ENCODE data around the gene HDAC4. TPM values are rescaled to one million over a fixed set of nuclear protein-coding genes. Genes with fewer than 3 reads are reported as not detected.

Gene HDAC4
- total and polyA plus RNA-seq, 10 of the 15 experiments (the other 5 are each of a cell fraction or from before 2014, with no cell fraction given): 0.22 to 15.7 (median 4.8) TPM

DNA sequence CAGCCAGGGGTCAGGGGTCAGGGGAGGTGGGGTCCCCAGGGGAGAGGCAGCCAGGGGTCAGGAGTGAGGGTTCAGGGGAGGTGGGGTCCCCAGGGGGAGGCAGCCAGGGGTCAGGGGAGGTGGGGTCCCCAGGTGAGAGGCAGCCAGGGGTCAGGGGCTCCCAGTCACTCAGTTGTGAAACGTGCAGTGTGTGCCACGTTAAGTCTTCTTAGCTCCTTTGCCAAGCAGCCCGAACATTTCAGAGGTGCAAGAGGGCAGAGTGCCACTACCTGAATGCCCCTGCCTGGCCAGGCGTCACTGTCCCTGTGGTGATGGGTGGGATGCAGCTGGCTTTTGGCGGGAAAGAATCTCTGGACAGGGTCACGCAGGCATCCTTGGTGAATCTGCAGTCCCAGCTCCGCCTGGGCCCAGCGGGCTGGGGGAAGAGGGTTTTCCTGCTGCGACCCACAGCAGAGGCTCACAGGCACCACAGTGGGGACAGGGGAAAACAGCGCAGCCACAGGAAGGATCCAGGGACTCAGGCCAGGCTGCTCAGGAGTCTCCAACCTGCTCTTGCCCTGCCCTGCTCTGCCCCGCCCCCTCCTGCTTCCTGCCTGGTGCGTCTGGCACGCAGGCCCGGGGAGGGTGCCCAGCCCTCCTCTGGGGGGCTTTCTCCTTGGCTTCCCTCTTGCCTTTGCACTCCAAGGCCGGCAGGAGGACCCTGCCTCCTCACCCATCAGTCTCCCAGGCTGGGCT, 364.7 kb downstream of the HDAC4 start:
- Histone ChIP-seq H3K9me3 (replicated peaks; ENCODE audit: control insufficient read depth, insufficient read depth, low read length) (no peaks in the 10 kb centered on the region), H4K20me1 (ENCODE audit: control insufficient read depth, insufficient read depth) (no peaks in the 10 kb centered on the region), H3K4me2 (ENCODE audit: control insufficient read depth, insufficient read depth) (no peak overlapping the region), H3K79me2 (ENCODE audit: control insufficient read depth, insufficient read depth, low read length) (no peaks in the 10 kb centered on the region), H3K9ac (ENCODE audit: control insufficient read depth, insufficient read depth, low read length) (no peak overlapping the region), H3K27me3 (replicated peaks in 1 of 2; ENCODE audit: control insufficient read depth in 2 of 2, insufficient read depth in 2 of 2, low read length in 1 of 2) (no peaks in the 10 kb centered on the region), H3K27ac (ENCODE audit: control insufficient read depth, insufficient read depth) (no peak overlapping the region), H3K36me3 (ENCODE audit: control insufficient read depth in 2 of 2, insufficient read depth in 2 of 2, low read length in 1 of 2) (no peaks in the 10 kb centered on the region), H2AFZ (ENCODE audit: control insufficient read depth, low read depth, low read length) (no peak overlapping the region), H3K4me1 (ENCODE audit: control insufficient read depth, insufficient read depth, low read length) (no peaks in the 10 kb centered on the region), H3K4me3 (no peak overlapping the region)
- POLR2A ChIA-PET: interaction anchor here (0.6 kb wide), 1 partner anchor 594 kb away, joined by 5 read pairs; no protein-coding TSS in a partner anchor
- ATAC-seq: no peak
- BruUV-seq (replicated peaks): no TSS peak
- CTCF ChIA-PET: no interaction called here
- SMC1A ChIA-PET (ENCODE audit: uncharacterized antibody, unreplicated experiment): no interaction called here
- intact Hi-C loops (cut with micrococcal nuclease; ENCODE audit: unreplicated experiment) (loop anchor here (5.0 to 10.0 kb wide), 4 partner anchors 361 to 1109 kb away; partner anchors contain the start of gene OTOS), in situ Hi-C loops (cut with MboI) (loop anchor here (5.0 to 10.0 kb wide), 3 partner anchors 849 to 1109 kb away; partner anchors contain the start of gene OTOS)
- no peak for DNase-seq (ENCODE audit: low read depth, low spot score)
- RAD21 ChIA-PET (ENCODE audit: unreplicated experiment): no interaction called here
- 43% methylated on average over 15 of the region's 15 CpGs for WGBS (ENCODE audit: insufficient coverage, insufficient replicate concordance, low lambda C conversion rate, missing lambda C conversion rate)
- no peak for TF ChIP-seq CUX1 (IDR thresholded peaks at IDR 0.05; ENCODE audit: insufficient replicate concordance, low read depth, low read length)
- TF ChIP-seq STAT3 (IDR thresholded peaks at IDR 0.05; ENCODE audit: low read depth, low read length): no peak
- no peak for TF ChIP-seq NFXL1 (IDR thresholded peaks at IDR 0.05; ENCODE audit: borderline replicate concordance)
- TF ChIP-seq, protein P1, sequence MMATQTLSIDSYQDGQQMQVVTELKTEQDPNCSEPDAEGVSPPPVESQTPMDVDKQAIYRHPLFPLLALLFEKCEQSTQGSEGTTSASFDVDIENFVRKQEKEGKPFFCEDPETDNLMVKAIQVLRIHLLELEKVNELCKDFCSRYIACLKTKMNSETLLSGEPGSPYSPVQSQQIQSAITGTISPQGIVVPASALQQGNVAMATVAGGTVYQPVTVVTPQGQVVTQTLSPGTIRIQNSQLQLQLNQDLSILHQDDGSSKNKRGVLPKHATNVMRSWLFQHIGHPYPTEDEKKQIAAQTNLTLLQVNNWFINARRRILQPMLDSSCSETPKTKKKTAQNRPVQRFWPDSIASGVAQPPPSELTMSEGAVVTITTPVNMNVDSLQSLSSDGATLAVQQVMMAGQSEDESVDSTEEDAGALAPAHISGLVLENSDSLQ (IDR thresholded peaks at IDR 0.05): no peak
- no peak for TF ChIP-seq POU2F2 (IDR thresholded peaks at IDR 0.05; ENCODE audit: borderline replicate concordance, low read depth, low read length)
- TF ChIP-seq RAD51 (IDR thresholded peaks at IDR 0.05): no peak
- no peak for TF ChIP-seq NR2F1 (conservative IDR thresholded peaks at IDR 0.05)
- TF ChIP-seq ZBTB11 (CRISPR knock-in tag; IDR thresholded peaks at IDR 0.05): no peak
- no peak for FAIRE-seq

All from GM12878 (cell line).